ENCODE data around the gene GRK4.

GRK4 gene

DNA sequence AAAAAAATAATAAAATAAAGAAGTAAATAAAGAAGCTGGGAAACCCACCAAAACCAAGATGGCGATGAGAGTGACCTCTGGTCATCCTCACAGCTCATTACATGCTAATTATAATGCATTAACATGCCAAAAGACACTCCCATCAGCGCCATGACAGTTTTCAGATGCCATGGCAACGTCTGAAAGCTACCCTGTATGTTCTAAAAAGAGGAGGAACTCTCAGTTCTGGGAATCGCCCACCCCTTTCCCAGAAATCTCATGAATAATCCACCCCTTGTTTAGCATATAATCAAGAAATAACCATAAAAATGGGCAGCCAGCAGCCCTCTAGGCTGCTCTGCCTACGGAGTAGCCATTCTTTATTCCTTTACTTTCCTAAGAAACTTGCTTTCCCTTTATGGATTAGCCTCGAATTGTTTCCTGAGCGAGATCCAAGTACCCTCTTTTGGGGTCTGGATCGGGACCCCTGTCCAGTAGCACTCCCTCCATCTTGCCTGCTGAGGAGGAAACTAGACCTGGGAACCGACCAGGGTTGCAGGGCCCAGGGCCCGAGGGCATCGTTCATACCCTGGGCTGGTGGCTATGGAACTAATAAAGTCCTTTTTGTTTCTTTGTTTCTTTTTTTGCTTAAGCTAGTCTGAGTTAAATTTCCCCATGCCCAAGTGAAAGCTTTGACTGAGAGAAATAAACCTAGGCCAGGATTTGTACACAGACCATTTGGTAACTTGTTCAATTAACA, 80.1 kb downstream of the GRK4 start:
- H2AFZ ChIP-seq (ENCODE audit: low read length) = no peak overlapping the region
- no peaks in the 10 kb centered on the region for H3K27me3 ChIP-seq (ENCODE audit: insufficient read depth, low read length, poor library complexity, severe bottlenecking)
- no peaks in the 10 kb centered on the region for H3K9me2 ChIP-seq (replicated peaks; ENCODE audit: low read depth, low read length)
- H3K79me2 ChIP-seq (ENCODE audit: insufficient read depth, low read length) = no peaks in the 10 kb centered on the region
- TF ChIP-seq, protein P1, sequence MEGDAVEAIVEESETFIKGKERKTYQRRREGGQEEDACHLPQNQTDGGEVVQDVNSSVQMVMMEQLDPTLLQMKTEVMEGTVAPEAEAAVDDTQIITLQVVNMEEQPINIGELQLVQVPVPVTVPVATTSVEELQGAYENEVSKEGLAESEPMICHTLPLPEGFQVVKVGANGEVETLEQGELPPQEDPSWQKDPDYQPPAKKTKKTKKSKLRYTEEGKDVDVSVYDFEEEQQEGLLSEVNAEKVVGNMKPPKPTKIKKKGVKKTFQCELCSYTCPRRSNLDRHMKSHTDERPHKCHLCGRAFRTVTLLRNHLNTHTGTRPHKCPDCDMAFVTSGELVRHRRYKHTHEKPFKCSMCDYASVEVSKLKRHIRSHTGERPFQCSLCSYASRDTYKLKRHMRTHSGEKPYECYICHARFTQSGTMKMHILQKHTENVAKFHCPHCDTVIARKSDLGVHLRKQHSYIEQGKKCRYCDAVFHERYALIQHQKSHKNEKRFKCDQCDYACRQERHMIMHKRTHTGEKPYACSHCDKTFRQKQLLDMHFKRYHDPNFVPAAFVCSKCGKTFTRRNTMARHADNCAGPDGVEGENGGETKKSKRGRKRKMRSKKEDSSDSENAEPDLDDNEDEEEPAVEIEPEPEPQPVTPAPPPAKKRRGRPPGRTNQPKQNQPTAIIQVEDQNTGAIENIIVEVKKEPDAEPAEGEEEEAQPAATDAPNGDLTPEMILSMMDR (conservative IDR thresholded peaks at IDR 0.05; ENCODE audit: low read length) = no peak
- TF ChIP-seq EZH2phosphoT487 (IDR thresholded peaks at IDR 0.05; ENCODE audit: borderline replicate concordance) = no peak
- H3K4me2 ChIP-seq (ENCODE audit: low read depth, low read length, poor library complexity, severe bottlenecking) = no peak overlapping the region
- no peaks in the 10 kb centered on the region for H4K20me1 ChIP-seq (ENCODE audit: insufficient read depth, low read length, poor library complexity, severe bottlenecking)
- H3K4me3 ChIP-seq (ENCODE audit: low read length, poor library complexity, severe bottlenecking) = no peak overlapping the region
- peaks cover 13% of the 10 kb centered on the region for H3K4me1 ChIP-seq (ENCODE audit: insufficient read depth, low read length, poor library complexity, severe bottlenecking)
- H3K36me3 ChIP-seq (ENCODE audit: insufficient read depth, low read length) = no peaks in the 10 kb centered on the region
- no peak overlapping the region for H3K9ac ChIP-seq (ENCODE audit: low read depth, low read length, poor library complexity, severe bottlenecking)
- H3K9me3 ChIP-seq (ENCODE audit: insufficient read depth, low read depth, low read length) = no peaks in the 10 kb centered on the region
- H3F3A ChIP-seq (ENCODE audit: low read depth) = no peaks in the 10 kb centered on the region

DNA sequence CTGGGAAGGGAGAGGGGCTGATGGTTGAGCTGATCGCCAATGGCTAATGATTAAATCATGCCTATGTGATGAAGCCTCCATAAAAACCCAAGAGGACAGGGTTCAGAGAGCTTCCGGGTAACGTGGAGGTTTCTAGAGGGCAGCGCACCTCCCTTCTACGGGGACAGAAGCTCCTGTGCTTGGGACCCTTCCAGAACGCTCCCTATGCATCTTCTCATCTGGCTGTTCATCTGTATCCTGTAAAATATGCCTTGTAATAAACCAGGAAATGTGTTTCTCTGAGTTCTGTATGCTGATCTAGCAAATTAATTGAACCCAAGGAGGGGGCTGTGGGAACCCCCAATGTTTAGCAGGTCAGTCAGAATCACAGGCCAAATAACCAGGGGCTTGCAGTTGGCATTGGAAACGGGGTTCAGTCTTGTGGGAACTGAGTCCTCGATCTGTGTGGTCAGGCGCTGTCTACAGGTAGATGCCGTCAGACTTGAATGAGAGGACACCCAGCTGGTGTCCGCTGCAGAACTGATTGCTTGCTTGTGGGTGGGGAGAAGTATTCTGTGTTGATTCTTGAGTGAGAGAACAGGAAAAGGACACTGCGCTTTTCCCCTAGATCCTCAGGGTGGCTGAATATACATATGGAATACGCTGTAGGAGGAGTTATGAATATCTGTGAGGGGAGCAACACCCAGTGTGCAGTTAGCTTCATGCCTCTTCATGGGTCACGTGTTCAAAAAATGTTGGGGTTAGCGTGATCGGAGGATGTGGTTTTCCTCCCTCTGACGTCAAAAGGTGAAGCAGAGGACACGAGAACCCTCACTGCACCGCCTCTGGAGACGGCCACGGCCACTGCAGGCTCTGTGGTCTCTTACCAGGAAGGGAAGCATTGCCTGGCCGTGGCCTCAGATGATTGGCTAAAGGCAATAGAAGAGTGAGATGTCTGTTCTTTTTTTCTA, 81.8 kb downstream of the GRK4 start:
- no peaks in the 10 kb centered on the region for H4K20me1 ChIP-seq (ENCODE audit: insufficient read depth, low read length, poor library complexity, severe bottlenecking)

DNA sequence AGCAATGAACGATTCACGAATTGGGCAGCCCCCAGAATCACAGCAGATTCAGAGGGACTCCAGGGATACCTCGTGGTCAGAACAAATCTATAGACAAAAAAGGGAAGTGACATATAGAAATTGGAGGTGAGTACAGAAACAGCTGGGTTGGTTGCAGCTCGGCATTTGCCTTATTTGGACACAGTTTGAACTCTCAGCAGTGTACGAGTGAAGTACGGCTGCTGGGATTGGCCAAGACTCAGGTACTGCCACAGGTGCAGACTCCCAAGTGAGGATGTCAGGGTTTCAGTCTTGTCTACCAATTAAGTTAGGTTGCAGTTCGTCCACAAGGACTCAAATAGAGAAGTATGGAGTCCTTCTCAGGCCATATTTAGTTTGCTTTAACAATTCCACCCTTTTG, 82.8 kb downstream of the GRK4 start:
- Histone ChIP-seq H2AFZ (ENCODE audit: low read length) (no peak overlapping the region), H3K9me2 (replicated peaks; ENCODE audit: low read depth, low read length) (no peaks in the 10 kb centered on the region)

More for the DNA sequence above, 81.8 kb downstream of the GRK4 start:
- H3K4me3 ChIP-seq (ENCODE audit: low read length, poor library complexity, severe bottlenecking) = no peak overlapping the region
- no peak overlapping the region for H2AFZ ChIP-seq (ENCODE audit: low read length)
- no peaks in the 10 kb centered on the region for H3K36me3 ChIP-seq (ENCODE audit: insufficient read depth, low read length)
- H3K9me3 ChIP-seq (ENCODE audit: insufficient read depth, low read depth, low read length) = no peaks in the 10 kb centered on the region
- no peaks in the 10 kb centered on the region for H3K27me3 ChIP-seq (ENCODE audit: insufficient read depth, low read length, poor library complexity, severe bottlenecking)
- H3K79me2 ChIP-seq (ENCODE audit: insufficient read depth, low read length) = no peaks in the 10 kb centered on the region
- H3K4me1 ChIP-seq (ENCODE audit: insufficient read depth, low read length, poor library complexity, severe bottlenecking) = peaks cover 13% of the 10 kb centered on the region
- no peak for TF ChIP-seq EZH2phosphoT487 (IDR thresholded peaks at IDR 0.05; ENCODE audit: borderline replicate concordance)
- TF ChIP-seq, protein P1 (conservative IDR thresholded peaks at IDR 0.05; ENCODE audit: low read length) = no peak
- H3K9me2 ChIP-seq (replicated peaks; ENCODE audit: low read depth, low read length) = no peaks in the 10 kb centered on the region
- H3K9ac ChIP-seq (ENCODE audit: low read depth, low read length, poor library complexity, severe bottlenecking) = no peak overlapping the region
- H3K4me2 ChIP-seq (ENCODE audit: low read depth, low read length, poor library complexity, severe bottlenecking) = no peak overlapping the region
- H3F3A ChIP-seq (ENCODE audit: low read depth) = no peaks in the 10 kb centered on the region

More for the DNA sequence above, 82.8 kb downstream of the GRK4 start:
- Histone ChIP-seq H4K20me1 (ENCODE audit: insufficient read depth, low read length, poor library complexity, severe bottlenecking) (no peaks in the 10 kb centered on the region), H3K27me3 (ENCODE audit: insufficient read depth, low read length, poor library complexity, severe bottlenecking) (no peaks in the 10 kb centered on the region), H3K79me2 (ENCODE audit: insufficient read depth, low read length) (no peaks in the 10 kb centered on the region), H3K9me3 (ENCODE audit: insufficient read depth, low read depth, low read length) (no peaks in the 10 kb centered on the region), H3F3A (ENCODE audit: low read depth) (no peaks in the 10 kb centered on the region), H3K9ac (ENCODE audit: low read depth, low read length, poor library complexity, severe bottlenecking) (no peak overlapping the region), H3K36me3 (ENCODE audit: insufficient read depth, low read length) (no peaks in the 10 kb centered on the region), H3K4me2 (ENCODE audit: low read depth, low read length, poor library complexity, severe bottlenecking) (no peak overlapping the region), H3K4me1 (ENCODE audit: insufficient read depth, low read length, poor library complexity, severe bottlenecking) (peaks cover 13% of the 10 kb centered on the region), H3K4me3 (ENCODE audit: low read length, poor library complexity, severe bottlenecking) (no peak overlapping the region)
- TF ChIP-seq, protein P1 (conservative IDR thresholded peaks at IDR 0.05; ENCODE audit: low read length) = no peak
- no peak for TF ChIP-seq EZH2phosphoT487 (IDR thresholded peaks at IDR 0.05; ENCODE audit: borderline replicate concordance)

Data from Loucy (cell line).